ENCODE measurements around the gene IMMP2L. TPM values are rescaled to one million over a fixed set of nuclear protein-coding genes. Genes with fewer than 3 reads are reported as not detected.

The IMMP2L gene
- total and polyA plus RNA-seq, 2 of the 8 experiments (the other 6 are each of a cell fraction or from before 2014, with no cell fraction given), result 2.3 to 10.1 TPM

DNA sequence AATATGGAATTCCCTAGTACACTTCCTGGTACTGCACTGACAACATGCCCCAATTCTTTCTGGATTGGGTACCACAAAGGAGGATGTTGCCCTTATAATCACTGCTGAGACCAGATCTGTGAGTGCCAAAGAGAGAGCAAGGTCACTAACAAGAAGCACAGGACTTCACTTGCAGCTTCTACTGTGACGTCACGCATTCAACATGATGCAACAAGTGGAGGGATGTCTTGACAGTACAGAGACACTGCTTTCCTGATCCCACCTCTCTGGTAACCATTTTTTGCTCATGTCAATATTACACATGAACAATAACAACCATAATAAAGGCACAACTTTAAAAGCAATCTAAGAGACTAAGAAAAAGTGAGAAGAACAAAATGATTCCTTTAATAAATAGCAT, 885.5 kb downstream of the IMMP2L start (continued):
- TF ChIP-seq CHD7 (IDR thresholded peaks at IDR 0.05; ENCODE audit: insufficient replicate concordance, low read length), result no peak
- TF ChIP-seq TBP (IDR thresholded peaks at IDR 0.05; ENCODE audit: low read depth, low read length), result no peak
- no peak for TF ChIP-seq CHD2 (IDR thresholded peaks at IDR 0.05; ENCODE audit: low read length)

All from H1 (cell line).